Bronchial epithelial cell (primary cell): ENCODE results near the gene STK40. TPM values are rescaled to one million over a fixed set of nuclear protein-coding genes. Genes with fewer than 3 reads are reported as not detected.

Source experiments
- DNase-seq: peaks from one replicate; pipeline ENCODE4 v3.0.0-alpha.2; 2010; ENCODE audit warnings: low read depth
- FAIRE-seq: peaks from 2 replicates; lab custom pipeline; 2011; peaks lifted over from hg19 to GRCh38; lab: Jason Lieb, UNC
- H3K27me3 ChIP-seq: 2 replicates; pipeline ENCODE4 v1.5.1; 2011; ENCODE audit warnings: low read length; ENCODE audit not compliant: control insufficient read depth, insufficient read depth
- H3K36me3 ChIP-seq: 2 replicates; pipeline ENCODE4 v1.5.1; 2011; ENCODE audit warnings: low read length; ENCODE audit not compliant: control insufficient read depth, insufficient read depth
- H3K4me3 ChIP-seq: 2 replicates; pipeline ENCODE4 v1.5.1; 2011; ENCODE audit warnings: mild to moderate bottlenecking, low read depth, low read length, control low read depth
- CTCF ChIP-seq: IDR thresholded peaks from 2 replicates; pipeline ENCODE4 v1.5.1; 2011; ENCODE audit warnings: mild to moderate bottlenecking, moderate library complexity, low read length, control low read depth, inconsistent platforms; ENCODE audit not compliant: insufficient read depth, severe bottlenecking
- total RNA-seq: library from RNA; depleted of rRNA; stranded (reverse); fragments of >200 nt; gene quantifications from 2 replicates; pipeline ENCODE4 v1.2.1, GENCODE V29; 2014

Gene STK40
- total RNA-seq, 1 donor from 2014 or later, result 9.0 TPM

GRCh38 chr1:36397083-36397377, 11.3 kb upstream of the STK40 start:
- FAIRE-seq, result no peak
- no peaks in the 10 kb centered on the region for H3K27me3 ChIP-seq
- DNase-seq, result no peak
- H3K36me3 ChIP-seq, result peaks cover 3% of the 10 kb centered on the region
- peak overlapping the region; percentile 68 for H3K4me3 ChIP-seq
- TF ChIP-seq CTCF, result no peak

GRCh38 chr1:36396359-36396758, 10.6 kb upstream of the STK40 start:
- DNase-seq (no peak), FAIRE-seq (no peak)
- TF ChIP-seq CTCF, result no peak
- no peak overlapping the region for H3K4me3 ChIP-seq
- H3K36me3 ChIP-seq, result peaks cover 4% of the 10 kb centered on the region
- no peaks in the 10 kb centered on the region for H3K27me3 ChIP-seq

GRCh38 chr1:36393686-36394085, 8.0 kb upstream of the STK40 start:
- FAIRE-seq (no peak), DNase-seq (no peak)
- no peaks in the 10 kb centered on the region for H3K27me3 ChIP-seq
- H3K4me3 ChIP-seq, result no peak overlapping the region
- peaks cover 9% of the 10 kb centered on the region for H3K36me3 ChIP-seq
- TF ChIP-seq CTCF, result no peak

- Histone ChIP-seq H3K36me3 (peaks cover 9% of the 10 kb centered on the region), H3K27me3 (no peaks in the 10 kb centered on the region)
- no peak for FAIRE-seq
These were observed 7.1 kb upstream of the STK40 start for GRCh38 chr1:36392836-36393235.

GRCh38 chr1:36391271-36391670, 5.5 kb upstream of the STK40 start:
- DNase-seq (no peak), FAIRE-seq (no peak)
- no peak for TF ChIP-seq CTCF
- H3K36me3 ChIP-seq, result peaks cover 9% of the 10 kb centered on the region
- H3K27me3 ChIP-seq, result no peaks in the 10 kb centered on the region
- no peak overlapping the region for H3K4me3 ChIP-seq

More at GRCh38 chr1:36392836-36393235, 7.1 kb upstream of the STK40 start:
- no peak for TF ChIP-seq CTCF
- no peak for DNase-seq
- no peak overlapping the region for H3K4me3 ChIP-seq

GRCh38 chr1:36390411-36390810, 4.7 kb upstream of the STK40 start:
- peaks cover 9% of the 10 kb centered on the region for H3K36me3 ChIP-seq
- no peak overlapping the region for H3K4me3 ChIP-seq
- TF ChIP-seq CTCF, result no peak
- H3K27me3 ChIP-seq, result no peaks in the 10 kb centered on the region
- no peak for DNase-seq
- FAIRE-seq, result no peak
